Measurements from ENCODE around the gene BEST1.

BEST1 gene

DNA sequence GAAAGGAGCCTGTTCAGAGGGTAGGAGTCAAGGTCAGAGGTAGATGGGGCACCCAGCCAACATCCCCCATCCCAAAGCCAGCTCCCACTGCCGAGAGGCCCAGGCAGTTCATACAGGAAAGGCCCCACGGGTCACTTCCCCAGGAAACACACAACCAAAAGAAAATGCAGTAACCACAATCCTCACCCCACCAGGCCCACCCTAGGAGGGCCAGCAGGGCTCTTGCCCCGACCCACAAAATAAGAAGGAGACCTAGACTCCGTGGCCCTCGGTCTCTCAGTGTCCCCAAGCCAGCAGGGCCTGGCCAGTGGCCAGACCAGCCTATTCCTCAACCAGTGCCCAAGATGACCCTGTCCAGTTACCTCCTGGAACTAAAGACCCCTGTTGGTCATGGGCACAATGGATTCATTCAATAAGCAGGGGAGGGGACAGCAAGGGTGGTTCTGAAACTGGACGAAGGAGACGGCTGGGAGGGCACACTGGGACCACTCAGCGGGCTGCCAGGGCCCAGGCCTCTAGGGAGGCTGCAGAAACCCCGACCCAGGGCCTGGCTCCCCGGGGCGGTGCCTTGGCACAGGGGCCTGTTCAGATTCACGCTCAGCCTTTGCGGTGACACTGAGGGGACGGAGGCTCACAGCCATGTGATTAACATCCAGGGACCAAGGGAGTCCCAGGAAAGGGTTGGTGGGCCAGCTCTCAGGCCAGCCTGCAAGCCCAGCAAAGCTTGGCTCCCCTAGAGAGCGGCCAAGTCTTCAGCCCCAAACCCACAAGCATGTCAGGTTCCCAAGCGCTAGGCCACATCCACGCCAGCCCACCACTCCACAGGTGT lies 38.2 kb upstream of the BEST1 start:
- H3K4me3 Mint-ChIP-seq, result no peak overlapping the region
- H3K27me3 Mint-ChIP-seq, result peaks cover 13% of the 10 kb centered on the region
- no peak overlapping the region for H3K27ac Mint-ChIP-seq
- H3K36me3 Mint-ChIP-seq, result no peaks in the 10 kb centered on the region
- no peaks in the 10 kb centered on the region for H3K4me1 Mint-ChIP-seq (ENCODE audit: low read depth)
- no peaks in the 10 kb centered on the region for H3K9me3 Mint-ChIP-seq (ENCODE audit: low read depth)

DNA sequence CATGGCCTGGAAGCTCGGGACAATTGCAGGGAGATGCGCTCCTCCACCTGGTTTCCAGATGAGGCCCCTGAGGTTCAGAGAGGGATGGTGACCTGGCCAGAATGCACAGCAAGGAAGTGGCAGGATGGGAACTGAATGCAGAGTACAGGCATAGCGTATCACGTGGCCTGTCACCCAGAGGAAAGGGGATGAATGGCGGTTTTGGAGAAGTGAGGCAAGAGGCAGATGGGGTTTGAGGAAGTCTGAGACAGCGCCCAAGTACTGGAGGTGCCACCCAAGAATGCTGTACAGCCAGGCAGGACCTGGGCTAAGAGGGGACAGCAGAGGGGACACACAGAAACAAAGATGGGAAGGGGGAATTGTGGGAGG lies 37.6 kb upstream of the BEST1 start:
- Mint-ChIP-seq H3K27me3 (peaks cover 13% of the 10 kb centered on the region), H3K9me3 (ENCODE audit: low read depth) (no peaks in the 10 kb centered on the region), H3K27ac (no peak overlapping the region), H3K4me1 (ENCODE audit: low read depth) (no peaks in the 10 kb centered on the region), H3K4me3 (no peak overlapping the region), H3K36me3 (no peaks in the 10 kb centered on the region)

DNA sequence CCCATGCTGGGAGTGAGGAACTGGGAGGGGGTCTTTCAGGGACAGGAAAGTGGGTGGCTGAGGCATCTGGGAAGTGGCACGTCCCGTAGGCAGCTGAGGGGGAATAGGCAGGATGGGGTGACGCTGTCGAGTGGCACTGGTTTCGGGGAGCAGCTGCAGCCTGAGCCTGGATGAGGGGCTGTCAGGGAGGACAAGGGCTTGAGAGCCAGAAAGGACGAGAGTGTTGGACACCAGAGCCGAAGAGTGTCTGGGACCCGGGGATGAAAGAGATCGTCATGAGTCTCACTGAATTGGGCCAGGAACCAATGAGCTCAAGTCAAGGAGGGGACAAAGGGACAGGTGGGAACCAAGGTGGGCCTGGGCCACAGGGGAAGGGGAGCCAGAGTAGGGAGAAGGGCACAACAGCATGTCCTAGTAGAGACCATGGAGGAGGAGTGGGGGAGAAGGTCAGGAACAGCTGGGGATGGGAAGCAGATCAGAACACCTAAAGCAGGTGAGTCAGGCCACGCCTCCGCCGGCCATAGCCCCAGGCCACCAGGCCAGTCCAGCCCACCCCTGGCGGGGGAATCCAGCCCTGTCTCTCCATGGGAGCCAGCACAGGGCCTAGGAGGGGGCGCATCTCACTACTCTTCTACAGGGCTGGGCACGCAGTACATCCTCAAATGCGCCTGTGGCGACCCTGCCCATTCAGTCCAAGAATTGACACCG lies 37.0 kb upstream of the BEST1 start:
- Mint-ChIP-seq H3K9me3 (ENCODE audit: low read depth) (no peaks in the 10 kb centered on the region), H3K36me3 (no peaks in the 10 kb centered on the region), H3K27me3 (peaks cover 18% of the 10 kb centered on the region), H3K27ac (no peak overlapping the region), H3K4me1 (ENCODE audit: low read depth) (peaks cover 5% of the 10 kb centered on the region), H3K4me3 (no peak overlapping the region)

- peaks cover 26% of the 10 kb centered on the region for H3K27me3 Mint-ChIP-seq
- no peak overlapping the region for H3K4me3 Mint-ChIP-seq
- H3K9me3 Mint-ChIP-seq (ENCODE audit: low read depth), result no peaks in the 10 kb centered on the region
- no peak overlapping the region for H3K27ac Mint-ChIP-seq
- H3K4me1 Mint-ChIP-seq (ENCODE audit: low read depth), result peaks cover 8% of the 10 kb centered on the region
- no peaks in the 10 kb centered on the region for H3K36me3 Mint-ChIP-seq
Measured at GRCh38 chr11:61913699-61914395, 36.3 kb upstream of the BEST1 start.

DNA sequence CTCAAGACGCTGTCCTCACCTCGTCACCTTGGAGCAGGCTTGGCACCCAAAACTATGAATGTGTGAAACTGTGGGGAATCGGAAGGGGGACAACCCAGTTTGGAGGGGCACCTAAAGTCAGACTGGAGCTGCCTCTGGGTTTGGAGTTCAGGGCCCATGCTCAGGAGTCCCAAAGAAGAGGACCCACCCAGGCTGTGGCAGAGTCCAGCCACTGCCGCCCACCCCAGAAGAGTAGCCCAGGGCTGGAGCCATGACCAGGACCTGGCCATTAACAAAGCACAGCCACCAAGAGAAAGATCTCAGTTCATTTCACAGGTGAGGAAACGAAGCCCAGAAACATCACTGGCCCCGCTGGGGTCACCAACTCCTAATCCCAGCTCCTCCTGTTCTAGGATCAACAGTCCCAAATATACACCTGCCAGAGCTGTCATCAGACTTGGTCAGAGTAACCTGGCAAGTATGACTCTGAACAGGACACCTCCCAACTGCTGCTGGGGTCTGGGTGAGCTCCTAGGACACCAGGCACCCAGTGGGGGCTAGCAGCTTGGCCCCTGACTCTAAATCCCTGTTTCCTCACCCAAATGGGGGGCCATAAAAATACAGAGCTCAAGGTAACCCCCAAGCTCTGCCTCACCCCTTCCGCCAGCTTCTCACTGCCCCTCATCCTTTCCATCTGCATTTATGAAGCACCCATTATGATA lies 35.5 kb upstream of the BEST1 start:
- Mint-ChIP-seq H3K4me3 (no peak overlapping the region), H3K27me3 (peaks cover 29% of the 10 kb centered on the region), H3K36me3 (no peaks in the 10 kb centered on the region), H3K27ac (no peak overlapping the region), H3K4me1 (ENCODE audit: low read depth) (peaks cover 8% of the 10 kb centered on the region), H3K9me3 (ENCODE audit: low read depth) (no peaks in the 10 kb centered on the region)

GRCh38 chr11:61916737-61917333 lies 33.3 kb upstream of the BEST1 start:
- H3K9me3 Mint-ChIP-seq (ENCODE audit: low read depth), result no peaks in the 10 kb centered on the region
- no peaks in the 10 kb centered on the region for H3K36me3 Mint-ChIP-seq
- H3K27me3 Mint-ChIP-seq, result peaks cover 38% of the 10 kb centered on the region
- peaks cover 8% of the 10 kb centered on the region for H3K4me1 Mint-ChIP-seq (ENCODE audit: low read depth)
- no peak overlapping the region for H3K27ac Mint-ChIP-seq
- H3K4me3 Mint-ChIP-seq, result peak overlapping the region; percentile 42

DNA sequence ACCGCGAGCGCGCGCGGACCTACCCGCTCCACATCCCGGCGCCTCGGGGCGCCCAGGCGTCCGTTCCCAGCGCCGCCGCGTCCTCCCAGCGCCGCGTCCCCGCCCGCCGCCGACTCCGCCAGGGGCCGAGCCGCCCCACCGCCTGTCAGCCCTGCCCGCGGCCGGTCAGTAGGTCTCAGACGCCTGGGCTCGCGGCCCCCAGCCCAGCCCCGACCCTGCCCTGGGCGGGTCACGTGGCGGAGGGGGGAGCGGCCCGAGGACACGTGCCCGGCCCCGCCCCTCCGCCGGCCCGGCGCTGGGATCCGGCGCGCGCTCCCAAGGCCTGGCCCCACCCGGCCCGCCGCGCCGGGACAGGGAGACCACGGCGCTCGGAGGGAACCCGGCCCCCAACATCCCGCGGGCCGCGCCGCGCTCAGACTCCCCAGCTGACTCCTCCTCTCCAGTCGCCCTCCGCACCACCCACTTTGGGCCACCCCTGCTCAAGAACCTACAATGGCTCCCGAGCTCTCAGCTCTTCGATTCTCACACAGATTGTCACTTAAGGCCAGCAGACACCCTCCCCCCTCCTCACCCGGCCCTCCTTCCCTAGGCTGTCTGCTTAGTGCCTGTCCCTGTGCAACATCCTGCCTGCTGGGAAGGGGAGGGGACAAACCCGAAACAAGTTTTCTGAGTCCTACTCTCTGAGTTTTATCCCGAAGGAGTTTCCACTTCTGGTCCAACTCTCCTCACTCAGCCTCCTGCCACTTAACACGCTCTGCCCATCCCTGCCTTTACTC lies 32.6 kb upstream of the BEST1 start, which contains the start of gene RAB3IL1:
TSS of gene RAB3IL1 (minus strand) at position 233 of the 776 bp plus-strand sequence. CDS start at position 34, 199 bp downstream.
- Mint-ChIP-seq H3K4me3 (peak within 1 kb of the TSS; percentile 83), H3K4me1 (ENCODE audit: low read depth) (peaks cover 8% of the 10 kb centered on the region), H3K27me3 (peaks cover 38% of the 10 kb centered on the region), H3K9me3 (ENCODE audit: low read depth) (no peaks in the 10 kb centered on the region), H3K36me3 (no peaks in the 10 kb centered on the region), H3K27ac (peak within 1 kb of the TSS; percentile 19)

DNA sequence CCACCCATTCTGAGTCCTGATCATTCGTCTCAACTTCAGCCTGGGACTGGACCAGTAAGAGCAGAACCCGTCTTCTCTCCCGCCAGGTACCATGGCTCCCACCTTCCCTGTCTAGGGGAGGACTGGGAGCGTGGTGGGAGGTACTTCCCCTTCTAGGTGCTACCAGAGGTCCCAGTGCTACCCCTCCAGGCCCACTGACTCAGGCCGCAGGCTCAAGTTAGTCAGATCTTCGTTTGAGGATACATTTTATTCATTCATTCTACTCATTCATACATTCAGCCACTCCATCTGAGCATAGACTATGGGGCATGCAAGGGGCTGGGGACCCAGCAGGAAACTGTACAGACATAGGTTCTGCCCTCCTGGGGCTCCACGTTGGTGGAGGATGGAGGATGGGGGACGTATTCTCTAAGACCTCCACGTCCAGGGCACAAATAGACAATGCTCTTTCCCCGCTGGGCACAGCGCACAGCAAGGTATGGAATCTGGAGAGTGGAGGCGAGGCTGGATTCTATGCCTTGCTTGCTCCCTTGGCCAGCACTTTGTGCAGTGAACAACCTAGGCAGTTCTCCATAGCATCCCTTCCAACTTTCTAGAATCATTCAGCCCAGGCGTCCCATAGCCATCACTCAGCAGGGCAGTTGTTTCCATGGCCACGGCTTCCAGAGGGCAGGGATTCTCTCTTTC lies 31.8 kb upstream of the BEST1 start:
- Mint-ChIP-seq H3K27me3 (peaks cover 41% of the 10 kb centered on the region), H3K4me1 (ENCODE audit: low read depth) (peaks cover 8% of the 10 kb centered on the region), H3K9me3 (ENCODE audit: low read depth) (no peaks in the 10 kb centered on the region), H3K36me3 (no peaks in the 10 kb centered on the region), H3K4me3 (peak overlapping the region; percentile 83), H3K27ac (peak overlapping the region; percentile 19)

GRCh38 chr11:61918938-61919704 lies 31.0 kb upstream of the BEST1 start:
- Mint-ChIP-seq H3K4me3 (no peak overlapping the region), H3K4me1 (ENCODE audit: low read depth) (peaks cover 8% of the 10 kb centered on the region)

GRCh38 chr11:61919705-61920631 lies 30.2 kb upstream of the BEST1 start:
- Mint-ChIP-seq H3K9me3 (ENCODE audit: low read depth) (no peaks in the 10 kb centered on the region), H3K27me3 (peaks cover 37% of the 10 kb centered on the region), H3K4me1 (ENCODE audit: low read depth) (peaks cover 8% of the 10 kb centered on the region), H3K4me3 (no peak overlapping the region), H3K36me3 (no peaks in the 10 kb centered on the region), H3K27ac (no peak overlapping the region)

More at GRCh38 chr11:61918938-61919704, 31.0 kb upstream of the BEST1 start:
- Mint-ChIP-seq H3K27ac (no peak overlapping the region), H3K9me3 (ENCODE audit: low read depth) (no peaks in the 10 kb centered on the region), H3K27me3 (peaks cover 41% of the 10 kb centered on the region), H3K36me3 (no peaks in the 10 kb centered on the region)

DNA sequence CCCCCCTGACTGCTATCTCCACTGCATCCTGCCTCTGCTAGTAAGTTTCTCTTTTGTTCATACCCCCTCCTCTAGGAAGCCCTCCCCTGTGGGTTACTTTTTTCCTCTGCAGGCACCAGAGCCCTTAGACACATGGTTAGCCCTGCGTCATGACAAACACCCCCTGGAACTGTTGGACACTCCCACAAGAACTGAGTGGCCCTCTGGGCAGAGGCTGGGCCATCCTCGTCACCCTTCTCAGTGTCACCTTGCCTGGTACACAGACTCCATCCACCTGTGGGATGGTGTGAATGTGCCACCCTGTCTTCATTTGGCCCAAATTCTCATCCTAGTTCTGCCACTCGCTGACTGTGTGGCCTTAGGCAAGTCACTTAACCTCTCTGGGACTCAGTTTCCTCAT lies 28.7 kb upstream of the BEST1 start:
- peaks cover 32% of the 10 kb centered on the region for H3K27me3 Mint-ChIP-seq

GRCh38 chr11:61922539-61922938 lies 27.6 kb upstream of the BEST1 start:
- H3K27ac Mint-ChIP-seq, result no peak overlapping the region
- H3K36me3 Mint-ChIP-seq, result no peaks in the 10 kb centered on the region
- peaks cover 8% of the 10 kb centered on the region for H3K4me1 Mint-ChIP-seq (ENCODE audit: low read depth)
- peaks cover 30% of the 10 kb centered on the region for H3K27me3 Mint-ChIP-seq
- H3K4me3 Mint-ChIP-seq, result no peak overlapping the region
- H3K9me3 Mint-ChIP-seq (ENCODE audit: low read depth), result no peaks in the 10 kb centered on the region

More for the DNA sequence above, 28.7 kb upstream of the BEST1 start:
- Mint-ChIP-seq H3K36me3 (no peaks in the 10 kb centered on the region), H3K27ac (no peak overlapping the region), H3K4me3 (no peak overlapping the region), H3K4me1 (ENCODE audit: low read depth) (peaks cover 8% of the 10 kb centered on the region), H3K9me3 (ENCODE audit: low read depth) (no peaks in the 10 kb centered on the region)

Measured in activated naive CD8-positive, alpha-beta T cell (primary cell).